RWPE2 (cell line): ENCODE measurements around the gene CACNA1B.

ENCODE experiments used
- ATAC-seq: fragments of 200-7000 bp; cut with Tn5 transposase; 3 replicates; pipeline ENCODE4 v1.9.1; 2021; ENCODE audit warnings: low read depth
- DNase-seq: peaks from one replicate; pipeline ENCODE4 v3.0.0-alpha.2; 2020; ENCODE audit warnings: low spot score
- H3K27ac ChIP-seq: fragments of 450-650 bp; 2 replicates; pipeline ENCODE4 v1.5.1; 2017; ENCODE audit warnings: mild to moderate bottlenecking; ENCODE audit not compliant: poor library complexity, severe bottlenecking
- H3K27me3 ChIP-seq: fragments of 250-450 bp; sonication (Bioruptor Pico); 2 replicates; pipeline ENCODE4 v1.5.1; 2021; ENCODE audit warnings: mild to moderate bottlenecking, moderate library complexity; ENCODE audit not compliant: insufficient read depth, poor library complexity, severe bottlenecking
- H3K36me3 ChIP-seq: fragments of 250-450 bp; sonication (Bioruptor Pico); 2 replicates; pipeline ENCODE4 v1.5.1; 2020; ENCODE audit warnings: low read depth, mild to moderate bottlenecking, moderate library complexity
- H3K4me1 ChIP-seq: fragments of 250-450 bp; sonication (Bioruptor Pico); 2 replicates; pipeline ENCODE4 v1.5.1; 2021; ENCODE audit warnings: mild to moderate bottlenecking, moderate library complexity; ENCODE audit not compliant: insufficient read depth, poor library complexity, severe bottlenecking
- H3K4me3 ChIP-seq: fragments of 250-450 bp; sonication (Bioruptor Pico); 2 replicates; pipeline ENCODE4 v1.5.1; 2021; ENCODE audit warnings: mild to moderate bottlenecking, moderate library complexity; ENCODE audit not compliant: severe bottlenecking
- H3K9me3 ChIP-seq: fragments of 250-450 bp; sonication (Bioruptor Pico); 2 replicates; pipeline ENCODE4 v1.5.1; 2021; ENCODE audit warnings: mild to moderate bottlenecking, moderate library complexity; ENCODE audit not compliant: severe bottlenecking
- CTCF ChIP-seq: fragments of 450-650 bp; IDR thresholded peaks from one replicate; pipeline ENCODE4 v1.5.1; 2017; ENCODE audit warnings: mild to moderate bottlenecking, moderate library complexity; ENCODE audit not compliant: poor library complexity, severe bottlenecking

The CACNA1B gene

GRCh38 chr9:138028596-138028995 is 151.0 kb downstream of the CACNA1B start:
- TF ChIP-seq CTCF, result no peak
- ATAC-seq, result no peak
- no peak overlapping the region for H3K4me3 ChIP-seq
- H3K4me1 ChIP-seq, result no peaks in the 10 kb centered on the region
- no peaks in the 10 kb centered on the region for H3K36me3 ChIP-seq
- DNase-seq, result no peak
- H3K9me3 ChIP-seq, result no peaks in the 10 kb centered on the region
- H3K27me3 ChIP-seq, result peaks cover 78% of the 10 kb centered on the region
- H3K27ac ChIP-seq, result no peak overlapping the region

GRCh38 chr9:138031186-138031585 is 153.6 kb downstream of the CACNA1B start:
- ATAC-seq, result no peak
- DNase-seq, result no peak
- H3K36me3 ChIP-seq, result no peaks in the 10 kb centered on the region
- no peaks in the 10 kb centered on the region for H3K4me1 ChIP-seq
- H3K4me3 ChIP-seq, result no peak overlapping the region
- H3K27me3 ChIP-seq, result peaks cover 67% of the 10 kb centered on the region
- no peak overlapping the region for H3K27ac ChIP-seq
- H3K9me3 ChIP-seq, result no peaks in the 10 kb centered on the region
- no peak for TF ChIP-seq CTCF

GRCh38 chr9:138033950-138034349 is 156.4 kb downstream of the CACNA1B start:
- H3K4me3 ChIP-seq, result no peak overlapping the region
- H3K27ac ChIP-seq, result no peak overlapping the region
- no peak for DNase-seq
- peaks cover 43% of the 10 kb centered on the region for H3K27me3 ChIP-seq
- H3K36me3 ChIP-seq, result no peaks in the 10 kb centered on the region
- ATAC-seq, result no peak
- H3K9me3 ChIP-seq, result no peaks in the 10 kb centered on the region
- no peaks in the 10 kb centered on the region for H3K4me1 ChIP-seq
- no peak for TF ChIP-seq CTCF

GRCh38 chr9:138037140-138037539 is 159.6 kb downstream of the CACNA1B start:
- DNase-seq (no peak), ATAC-seq (no peak)
- no peak for TF ChIP-seq CTCF
- Histone ChIP-seq H3K9me3 (no peaks in the 10 kb centered on the region), H3K4me3 (no peak overlapping the region), H3K4me1 (no peaks in the 10 kb centered on the region), H3K27ac (no peak overlapping the region), H3K36me3 (no peaks in the 10 kb centered on the region), H3K27me3 (peaks cover 33% of the 10 kb centered on the region)

GRCh38 chr9:138038244-138038671 is 160.7 kb downstream of the CACNA1B start:
- Histone ChIP-seq H3K27ac (no peak overlapping the region), H3K27me3 (peaks cover 26% of the 10 kb centered on the region), H3K9me3 (no peaks in the 10 kb centered on the region), H3K4me3 (no peak overlapping the region), H3K36me3 (no peaks in the 10 kb centered on the region), H3K4me1 (no peaks in the 10 kb centered on the region)
- no peak for TF ChIP-seq CTCF
- no peak for DNase-seq
- ATAC-seq, result no peak
